NOMO-1 treated with DMSO at 0.1 percent for 48 hours (cell line): Measurements from ENCODE around the gene DYNC2I2.

ENCODE experiments used
- DNase-seq: peaks from one replicate; lab custom pipeline; 2025; ENCODE audit not compliant: unreplicated experiment; lab: John Stamatoyannopoulos, UW

DYNC2I2 gene

GRCh38 chr9:128636556-128637530 lies 19.8 kb downstream of the DYNC2I2 start:
- no peak for DNase-seq

- no peak for DNase-seq
Measured at GRCh38 chr9:128636024-128636390, 20.6 kb downstream of the DYNC2I2 start.

GRCh38 chr9:128635266-128636023 lies 21.2 kb downstream of the DYNC2I2 start:
- no peak for DNase-seq

GRCh38 chr9:128634651-128635262 lies 21.9 kb downstream of the DYNC2I2 start:
- DNase-seq = no peak

GRCh38 chr9:128634111-128634510 lies 22.5 kb downstream of the DYNC2I2 start:
- no peak for DNase-seq

- DNase-seq = no peak
Measured at GRCh38 chr9:128633601-128634000, 23.0 kb downstream of the DYNC2I2 start.

- no peak for DNase-seq
Measured at GRCh38 chr9:128633057-128633456, 23.6 kb downstream of the DYNC2I2 start.

GRCh38 chr9:128632486-128632885 lies 24.2 kb downstream of the DYNC2I2 start:
- DNase-seq = no peak

- no peak for DNase-seq
Measured at GRCh38 chr9:128632066-128632465, 24.6 kb downstream of the DYNC2I2 start.

- no peak for DNase-seq
Measured at GRCh38 chr9:128631636-128632035, 25.0 kb downstream of the DYNC2I2 start.

- DNase-seq = no peak
Measured at GRCh38 chr9:128629852-128630545, 26.6 kb downstream of the DYNC2I2 start.

GRCh38 chr9:128629136-128629535 lies 27.5 kb downstream of the DYNC2I2 start:
- no peak for DNase-seq

- no peak for DNase-seq
Measured at GRCh38 chr9:128628471-128629048, 28.1 kb downstream of the DYNC2I2 start.

GRCh38 chr9:128627906-128628305 lies 28.7 kb downstream of the DYNC2I2 start:
- DNase-seq = no peak

GRCh38 chr9:128627127-128627715 lies 29.4 kb downstream of the DYNC2I2 start:
- no peak for DNase-seq

GRCh38 chr9:128626181-128626580 lies 30.5 kb downstream of the DYNC2I2 start:
- DNase-seq = no peak

GRCh38 chr9:128625391-128626146 lies 31.1 kb downstream of the DYNC2I2 start:
- no peak for DNase-seq

- DNase-seq = no peak
Measured at GRCh38 chr9:128624566-128624965, 32.1 kb downstream of the DYNC2I2 start.

- DNase-seq = no peak
Measured at GRCh38 chr9:128621730-128622455, 34.8 kb downstream of the DYNC2I2 start.
